ENCODE results near the gene MISP. TPM values are rescaled to one million over a fixed set of nuclear protein-coding genes. Genes with fewer than 3 reads are reported as not detected.

MISP gene
- total and polyA plus RNA-seq, 9 of the 15 experiments (the other 6 are each of a cell fraction or from before 2014, with no cell fraction given), result 0.04 to 0.29 (median 0.05) TPM; not detected in 5

- TF ChIP-seq ETS1 (conservative IDR thresholded peaks at IDR 0.05; ENCODE audit: control insufficient read depth, low read depth, low read length), result no peak
- peak; percentile 29; the same call in 1 of the 2 replicates for TF ChIP-seq CHD2 (IDR thresholded peaks at IDR 0.05; ENCODE audit: low read depth, low read length)
- no peak for TF ChIP-seq CEBPZ (IDR thresholded peaks at IDR 0.05; ENCODE audit: borderline replicate concordance, low read depth, low read length)
- no peak for TF ChIP-seq STAT5B (CRISPR knock-in tag; IDR thresholded peaks at IDR 0.05)
- no peak for TF ChIP-seq ESRRA (IDR thresholded peaks at IDR 0.05; ENCODE audit: borderline replicate concordance, low read depth)
- TF ChIP-seq FOXJ2 (tag; IDR thresholded peaks at IDR 0.05), result 0 out of 2 replicates have a peak, but pooled peaks have one; percentile 18
- TF ChIP-seq FOXM1 (IDR thresholded peaks at IDR 0.05; ENCODE audit: low read depth), result no peak
- peak; percentile 51; the same call in 1 of the 2 replicates for TF ChIP-seq FOXM1 (CRISPR knock-in tag; IDR thresholded peaks at IDR 0.05; ENCODE audit: low read depth)
- no peak for TF ChIP-seq RHOXF2B (CRISPR knock-in tag; conservative IDR thresholded peaks at IDR 0.05)
Measured at GRCh38 chr19:797528-798414, 46.9 kb downstream of the MISP start (continued).
